Aorta (tissue), 5 donors: Measurements from ENCODE around the gene ULK2. TPM values are rescaled to one million over a fixed set of nuclear protein-coding genes. Genes with fewer than 3 reads are reported as not detected.
A peak's percentile ranks its signal among the peaks of the same experiment; 100 is the strongest.

Source experiments
- ATAC-seq: fragments of 200-7000 bp; cut with Tn5 transposase; one replicate; pipeline ENCODE4 v1.9.1; 2022; ENCODE audit warnings: moderate library complexity; ENCODE audit not compliant: low FRiP score
- DNase-seq, 2 donors: peaks; one replicate each; pipeline ENCODE4 v3.0.0-alpha.2; 2020
- H3K27ac ChIP-seq, 2 donors: one replicate each; pipeline ENCODE4 v1.5.1; 2013; ENCODE audit warnings: low read length in 2 of 2, mild to moderate bottlenecking in 2 of 2, moderate library complexity in 2 of 2, control low read depth in 1 of 2, inconsistent platforms in 1 of 2, low read depth in 1 of 2
- H3K27me3 ChIP-seq, 2 donors: one replicate each; pipeline ENCODE4 v1.6.1; 2013; ENCODE audit warnings: control low read depth in 1 of 2, low read length in 1 of 2, mild to moderate bottlenecking in 1 of 2, moderate library complexity in 1 of 2; ENCODE audit not compliant: insufficient read depth in 2 of 2, control insufficient read depth in 1 of 2
- H3K36me3 ChIP-seq, 2 donors: one replicate each; pipeline ENCODE4 v1.6.1; 2013; ENCODE audit warnings: control low read depth in 1 of 2, low read length in 1 of 2, mild to moderate bottlenecking in 1 of 2; ENCODE audit not compliant: insufficient read depth in 2 of 2, control insufficient read depth in 1 of 2
- H3K4me1 ChIP-seq, 2 donors: one replicate each; pipeline ENCODE4 v1.6.1; 2013; ENCODE audit warnings: low read length in 2 of 2, control low read depth in 1 of 2, mild to moderate bottlenecking in 1 of 2, moderate library complexity in 1 of 2; ENCODE audit not compliant: insufficient read depth in 2 of 2, control insufficient read depth in 1 of 2
- H3K4me3 ChIP-seq, 2 donors: one replicate each; pipeline ENCODE4 v1.5.1; 2013; ENCODE audit warnings: low read length in 2 of 2, control low read depth in 1 of 2, mild to moderate bottlenecking in 1 of 2
- H3K9me3 ChIP-seq: one replicate; pipeline ENCODE4 v1.6.1; 2013; ENCODE audit warnings: mild to moderate bottlenecking, low read length; ENCODE audit not compliant: control insufficient read depth
- WGBS, 2 donors: extraction: QIAGEN DNeasy Blood & Tissue Kit; methylation state at CpG; one replicate each; pipeline ENCODE4 v1.1.7; 2013; 5-methylcytosine and 5-hydroxymethylcytosine counted together
- intact Hi-C, 2 donors: fragments of 100-400 bp; cut with DNase I; formaldehyde crosslinking; loops; one replicate each; pipeline versions ENCODE4 v1.14.2 to v1.15.0; 2022
- polyA plus RNA-seq, 2 donors: library from polyadenylated mRNA; stranded (reverse); fragments of 200-250 nt; gene quantifications; one replicate each; pipeline ENCODE4 v1.2.3, GENCODE V29; 2013
- total RNA-seq, 2 donors: library from RNA; stranded (reverse); fragmentation: NEBNext Ultra II Directional; extraction: Animal tissue kit (Norgen Biotek cat#: 25700); gene quantifications; one replicate each; pipeline ENCODE4 v1.2.1, GENCODE V29; 2021
- donor health status: healthy with polysubstance abuse.
- donor health status: Bipolar disorder and iron deficiency.
- donor health status: DM: no; HTN: no; CAD: no.
- donor health status: DM: no; HTN: no; CAD: no.
- donor health status: DM: yes; HTN: yes; CAD: no.

The ULK2 gene
- total and polyA plus RNA-seq, 4 donors = 5.6 to 28.9 (median 16.8) TPM

GRCh38 chr17:19748807-19749193 lies 118.9 kb downstream of the ULK2 start:
- ATAC-seq (no peak), DNase-seq (no peak)
- Histone ChIP-seq H3K36me3 (no peaks in the 10 kb centered on the region), H3K9me3 (no peaks in the 10 kb centered on the region), H3K27ac (no peak overlapping the region), H3K4me3 (no peak overlapping the region), H3K27me3 (no peaks in the 10 kb centered on the region), H3K4me1 (peaks cover 0 to 2% of the 10 kb centered on the region in 2 donors)
- intact Hi-C loops = no loop called here
- WGBS, 2 donors = 91 to 92% methylated on average over 13 of the region's 13 CpGs

DNA sequence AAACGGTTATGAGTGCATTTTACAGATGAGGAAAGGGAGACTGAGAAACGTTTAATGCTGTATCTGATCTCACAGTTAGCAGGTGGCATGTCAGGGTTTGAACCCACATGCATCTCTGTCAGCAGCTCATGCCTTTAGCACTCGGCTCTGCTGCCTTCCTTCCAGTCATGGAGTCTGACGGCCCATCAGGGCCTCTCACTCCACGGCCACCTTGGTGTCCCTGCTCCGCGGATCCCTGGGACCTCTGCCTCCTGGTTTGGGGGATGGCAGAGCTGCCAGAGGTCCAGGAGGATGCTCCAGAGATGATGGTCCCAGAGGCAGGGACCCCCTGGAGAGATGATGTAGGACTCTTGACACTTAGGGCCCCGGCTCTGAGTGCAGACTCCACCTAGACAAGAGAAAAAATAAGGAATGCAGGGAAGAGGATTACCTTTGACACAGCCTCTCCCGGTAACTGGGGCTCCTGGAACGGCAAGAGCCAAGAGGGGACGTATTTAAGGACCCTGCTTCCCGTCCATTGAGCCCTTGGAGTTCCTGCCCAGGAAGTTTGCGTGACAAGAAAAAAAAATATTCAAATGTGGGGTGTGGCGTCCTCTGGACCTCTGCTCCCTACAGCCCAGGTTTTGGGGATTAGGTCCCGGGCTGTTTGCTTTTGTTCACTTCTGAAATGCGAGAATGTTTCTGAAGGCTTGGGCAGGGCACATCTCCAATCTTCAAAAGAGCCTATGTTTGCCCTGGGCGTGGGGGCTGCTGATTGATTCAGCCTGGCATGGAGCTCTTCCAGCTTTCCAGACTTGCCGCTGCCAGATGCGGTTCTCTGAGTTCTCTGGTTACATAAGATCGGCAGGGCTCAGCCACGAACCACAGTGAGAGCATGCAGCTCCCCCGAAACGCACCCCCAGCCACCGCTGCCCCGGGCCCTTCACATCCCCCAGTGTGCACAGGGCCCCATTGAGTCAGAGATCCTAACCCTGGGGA lies 119.6 kb downstream of the ULK2 start, which contains the start of gene ALDH3A1:
ALDH3A1 (minus strand) TSS at position 470 of the 978 bp plus-strand sequence. CDS start 3,169 bp downstream, outside the sequence.
- Histone ChIP-seq H3K27ac (no peak within 1 kb of the TSS), H3K9me3 (no peaks in the 10 kb centered on the region), H3K36me3 (no peaks in the 10 kb centered on the region), H3K4me3 (no peak within 1 kb of the TSS), H3K27me3 (no peaks in the 10 kb centered on the region), H3K4me1 (no peaks in the 10 kb centered on the region)
- WGBS, 2 donors = 40 to 47% methylated on average over 25 of the region's 25 CpGs
- DNase-seq (no peak), ATAC-seq (no peak)
- intact Hi-C loops = no loop called here

GRCh38 chr17:19747159-19747719 lies 120.5 kb downstream of the ULK2 start:
- no peak overlapping the region for H3K4me3 ChIP-seq
- no peaks in the 10 kb centered on the region for H3K4me1 ChIP-seq
- DNase-seq (no peak), ATAC-seq (no peak)
- no peaks in the 10 kb centered on the region for H3K9me3 ChIP-seq
- H3K27me3 ChIP-seq = no peaks in the 10 kb centered on the region
- 94 to 96% methylated on average over 13 of the region's 13 CpGs for WGBS, 2 donors
- no peaks in the 10 kb centered on the region for H3K36me3 ChIP-seq
- H3K27ac ChIP-seq = no peak overlapping the region
- intact Hi-C loops = no loop called here

- no peaks in the 10 kb centered on the region for H3K36me3 ChIP-seq
Observed at GRCh38 chr17:19746517-19746916, 121.2 kb downstream of the ULK2 start.

GRCh38 chr17:19744922-19745757 lies 122.6 kb downstream of the ULK2 start:
- no peaks in the 10 kb centered on the region for H3K27me3 ChIP-seq
- intact Hi-C loops = no loop called here
- no peaks in the 10 kb centered on the region for H3K36me3 ChIP-seq
- peak; percentile 90 for ATAC-seq
- no peaks in the 10 kb centered on the region for H3K4me1 ChIP-seq
- H3K9me3 ChIP-seq = no peaks in the 10 kb centered on the region
- DNase-seq = peak; percentile 95 to 98
- H3K4me3 ChIP-seq = no peak overlapping the region
- 24 to 26% methylated on average over 46 to 50 of the region's 50 CpGs for WGBS, 2 donors
- no peak overlapping the region for H3K27ac ChIP-seq

More at GRCh38 chr17:19746517-19746916, 121.2 kb downstream of the ULK2 start:
- 93% methylated on average over 20 of the region's 20 CpGs for WGBS, 2 donors
- ATAC-seq = no peak
- Histone ChIP-seq H3K27ac (no peak overlapping the region), H3K4me1 (no peaks in the 10 kb centered on the region), H3K9me3 (no peaks in the 10 kb centered on the region), H3K4me3 (no peak overlapping the region), H3K27me3 (no peaks in the 10 kb centered on the region)
- DNase-seq = no peak
- intact Hi-C loops = no loop called here

GRCh38 chr17:19744492-19744891 lies 123.2 kb downstream of the ULK2 start:
- H3K4me1 ChIP-seq = no peaks in the 10 kb centered on the region
- ATAC-seq (peak; percentile 12), DNase-seq (no peak)
- no peaks in the 10 kb centered on the region for H3K9me3 ChIP-seq
- no peak overlapping the region for H3K27ac ChIP-seq
- no peaks in the 10 kb centered on the region for H3K27me3 ChIP-seq
- H3K4me3 ChIP-seq = no peak overlapping the region
- 9 to 21% methylated on average over 8 to 26 of the region's 26 CpGs for WGBS, 2 donors
- H3K36me3 ChIP-seq = no peaks in the 10 kb centered on the region
- intact Hi-C loops = no loop called here

- WGBS, 2 donors = 96 to 97% methylated on average over 34 of the region's 34 CpGs
- no peaks in the 10 kb centered on the region for H3K9me3 ChIP-seq
- intact Hi-C loops = no loop called here
Observed at GRCh38 chr17:19743101-19744100, 124.3 kb downstream of the ULK2 start.

More at GRCh38 chr17:19743101-19744100, 124.3 kb downstream of the ULK2 start:
- H3K4me1 ChIP-seq = no peaks in the 10 kb centered on the region
- H3K27ac ChIP-seq = no peak overlapping the region
- no peaks in the 10 kb centered on the region for H3K27me3 ChIP-seq
- ATAC-seq = no peak
- DNase-seq = no peak
- no peaks in the 10 kb centered on the region for H3K36me3 ChIP-seq
- no peak overlapping the region for H3K4me3 ChIP-seq
